GM12878 (cell line): ENCODE results near the gene AIG1. TPM values are rescaled to one million over a fixed set of nuclear protein-coding genes. Genes with fewer than 3 reads are reported as not detected.

Experiments used
- ATAC-seq: fragments of 200-7000 bp; cut with Tn5 transposase; 3 replicates; pipeline ENCODE4 v1.9.1; 2020; ENCODE audit warnings: mild to moderate bottlenecking, moderate library complexity
- BruUV-seq: library from RNA; stranded (reverse); fragments of 400-500 nt; replicated peaks from 2 replicates; lab custom pipeline; 2021; lab: Mats Ljungman, UMichigan
- CTCF ChIA-PET: fragments of 300-600 bp; sonication (Branson Sonifier 250); formaldehyde crosslinking; extraction: SDS; loops from one replicate; lab custom pipeline; 2021; ENCODE audit warnings: inconsistent platforms; lab: Yijun Ruan, JAX
- POLR2A ChIA-PET: fragments of 350-600 bp; formaldehyde crosslinking; extraction: SDS; loops from one replicate; lab custom pipeline; 2021; ENCODE audit warnings: inconsistent platforms; lab: Charles Lee
- RAD21 ChIA-PET: fragments of 300-600 bp; sonication (Branson Sonifier 250); formaldehyde crosslinking; loops from one replicate; lab custom pipeline; 2023; ENCODE audit warnings: antibody characterized with exemption; ENCODE audit not compliant: unreplicated experiment; lab: Charles Lee
- SMC1A ChIA-PET: fragments of 300-600 bp; sonication (Branson Sonifier 250); formaldehyde crosslinking; loops from one replicate; lab custom pipeline; 2023; ENCODE audit not compliant: unreplicated experiment, uncharacterized antibody; lab: Charles Lee
- DNase-seq: peaks from one replicate; pipeline ENCODE4 v3.0.0-alpha.2; 2011; ENCODE audit warnings: low read depth, low spot score
- FAIRE-seq: peaks from 3 replicates; lab custom pipeline; 2011; peaks lifted over from hg19 to GRCh38; lab: Jason Lieb, UNC
- H2AFZ ChIP-seq: 2 replicates; pipeline ENCODE4 v1.6.0; 2011; ENCODE audit warnings: low read depth, low read length, control low read depth; ENCODE audit not compliant: control insufficient read depth
- H3K27ac ChIP-seq: 2 replicates; pipeline ENCODE4 v1.5.1; 2011; ENCODE audit warnings: control low read depth; ENCODE audit not compliant: control insufficient read depth, insufficient read depth
- H3K27me3 ChIP-seq, 2 experiments: replicated peaks in 1 of 2; 2 replicates each; pipeline versions ENCODE4 v1.6.0 to v1.6.1; 2011; ENCODE audit warnings: low read length in 1 of 2; ENCODE audit not compliant: control insufficient read depth in 2 of 2, insufficient read depth in 2 of 2
- H3K36me3 ChIP-seq, 2 experiments: 2 replicates each; pipeline ENCODE4 v1.5.1; 2011; ENCODE audit warnings: low read length in 1 of 2; ENCODE audit not compliant: control insufficient read depth in 2 of 2, insufficient read depth in 2 of 2
- H3K4me1 ChIP-seq: 2 replicates; pipeline ENCODE4 v1.6.1; 2011; ENCODE audit warnings: mild to moderate bottlenecking, low read length, moderate library complexity, mixed read lengths; ENCODE audit not compliant: control insufficient read depth, insufficient read depth
- H3K4me2 ChIP-seq: 2 replicates; pipeline ENCODE4 v1.6.0; 2011; ENCODE audit warnings: control low read depth; ENCODE audit not compliant: control insufficient read depth, insufficient read depth
- H3K4me3 ChIP-seq: fragments of 200-600 bp; sonication (generic); 2 replicates; pipeline ENCODE4 v1.5.1; 2016
- H3K79me2 ChIP-seq: 2 replicates; pipeline ENCODE4 v1.6.0; 2011; ENCODE audit warnings: low read length; ENCODE audit not compliant: control insufficient read depth, insufficient read depth
- H3K9ac ChIP-seq: 2 replicates; pipeline ENCODE4 v1.8.0; 2011; ENCODE audit warnings: low read length, control low read depth, mixed read lengths; ENCODE audit not compliant: control insufficient read depth, insufficient read depth
- H3K9me3 ChIP-seq: replicated peaks from 3 replicates; pipeline ENCODE4 v1.5.1; 2011; ENCODE audit warnings: mild to moderate bottlenecking, low read length; ENCODE audit not compliant: control insufficient read depth, insufficient read depth
- H4K20me1 ChIP-seq: 2 replicates; pipeline ENCODE4 v1.6.0; 2011; ENCODE audit not compliant: control insufficient read depth, insufficient read depth
- BRCA1 ChIP-seq: IDR thresholded peaks from 2 replicates; pipeline ENCODE4 v1.6.1; 2011; ENCODE audit warnings: low read depth, low read length, improper control_type of control experiment
- GABPA ChIP-seq: IDR thresholded peaks from 2 replicates; pipeline ENCODE4 v1.6.1; 2014; ENCODE audit warnings: antibody characterized with exemption, low read depth, mild to moderate bottlenecking, inconsistent platforms
- IKZF1 ChIP-seq: fragments of 450-650 bp; conservative IDR thresholded peaks from 2 replicates; pipeline ENCODE4 v1.6.1; 2017; ENCODE audit warnings: antibody characterized with exemption, mild to moderate bottlenecking
- JUNB ChIP-seq: IDR thresholded peaks from 2 replicates; pipeline ENCODE4 v1.6.1; 2016; ENCODE audit warnings: antibody characterized with exemption, mild to moderate bottlenecking
- PKNOX1 ChIP-seq: fragments of 450-650 bp; IDR thresholded peaks from 2 replicates; pipeline ENCODE4 v1.6.1; 2016; ENCODE audit warnings: mild to moderate bottlenecking
- POLR2AphosphoS2 ChIP-seq: IDR thresholded peaks from 2 replicates; pipeline ENCODE4 v1.6.1; 2011; ENCODE audit warnings: low read depth, mild to moderate bottlenecking, low read length, improper control_type of control experiment, moderate library complexity
- RUNX3 ChIP-seq: IDR thresholded peaks from 2 replicates; pipeline ENCODE4 v1.6.1; 2012; ENCODE audit warnings: low read length, inconsistent platforms
- SMC3 ChIP-seq: IDR thresholded peaks from 2 replicates; pipeline ENCODE4 v1.6.1; 2011; ENCODE audit warnings: low read length, improper control_type of control experiment, borderline replicate concordance
- TAF1 ChIP-seq: IDR thresholded peaks from 2 replicates; pipeline ENCODE4 v1.6.1; 2011; ENCODE audit warnings: mild to moderate bottlenecking, low read depth, low read length, borderline replicate concordance
- USF1 ChIP-seq: IDR thresholded peaks from 2 replicates; pipeline ENCODE4 v1.6.1; 2011; ENCODE audit warnings: borderline replicate concordance, low read depth, mild to moderate bottlenecking, moderate library complexity, mixed read lengths, low read length; ENCODE audit not compliant: insufficient read depth; ENCODE audit errors: extremely low read length
- ZNF384 ChIP-seq: IDR thresholded peaks from 2 replicates; pipeline ENCODE4 v1.6.1; 2012; ENCODE audit warnings: low read depth, mild to moderate bottlenecking, low read length, improper control_type of control experiment, borderline replicate concordance
- WGBS: methylation state at CpG from one replicate; pipeline ENCODE4 v1.1.6; 2016; ENCODE audit warnings: low lambda C conversion rate; ENCODE audit not compliant: insufficient replicate concordance, insufficient coverage; ENCODE audit errors: missing lambda C conversion rate; 5-methylcytosine and 5-hydroxymethylcytosine counted together
- in situ Hi-C: fragments of 300-500 bp; cut with MboI; formaldehyde crosslinking; loops from 9 replicates; pipeline ENCODE4 v1.14.3; 2018; ENCODE audit warnings: mixed read lengths
- intact Hi-C: fragments of 100-400 bp; cut with micrococcal nuclease; formaldehyde crosslinking; loops from one replicate; pipeline ENCODE4 v1.14.2; 2022; ENCODE audit not compliant: unreplicated experiment
- polyA plus RNA-seq, 11 experiments: library from polyadenylated mRNA; depleted of rRNA in 4 of 11; unstranded in 6 of 11; stranded (reverse) in 5 of 11; fragments of >200 nt; fragmentation: Nextera tagmentation in 4 of 11; fragmentation: Illumina TruSeq in 1 of 11; extraction: Ambion mirVana in 4 of 11; extraction: Trizol in 1 of 11; gene quantifications; 1 replicate in 1 of 11; 2 replicates in 10 of 11; pipeline versions ENCODE4 v1.2.1 to v1.2.3, GENCODE V29; 2011 to 2016; ENCODE audit warnings: inconsistent platforms in 2 of 11, missing spikeins in 2 of 11, low read depth in 1 of 11
- total RNA-seq, 4 experiments: library from RNA; depleted of rRNA in 3 of 4; stranded (reverse); fragments of >200 nt in 3 of 4; fragmentation: Illumina TruSeq in 1 of 4; extraction: Trizol in 1 of 4; gene quantifications; 2 replicates each; pipeline versions ENCODE4 v1.2.1 to v1.2.3, GENCODE V29; 2013 to 2021
- TF ChIP-seq, protein P1 (sequence below): IDR thresholded peaks from 2 replicates; pipeline ENCODE4 v1.6.1; 2011; ENCODE audit warnings: low read depth, low read length, improper control_type of control experiment, borderline replicate concordance
- TF ChIP-seq, protein P2 (sequence below): IDR thresholded peaks from 2 replicates; pipeline ENCODE4 v1.6.1; 2011; ENCODE audit warnings: borderline replicate concordance, low read depth, mild to moderate bottlenecking, moderate library complexity, low read length; ENCODE audit not compliant: insufficient read depth, poor library complexity, severe bottlenecking

The AIG1 gene
- total and polyA plus RNA-seq, 10 of the 15 experiments (the other 5 are each of a cell fraction or from before 2014, with no cell fraction given), result 27.0 to 74.5 (median 36.4) TPM

GRCh38 chr6:143099647-143100046 lies 39.0 kb downstream of the AIG1 start:
- ATAC-seq (no peak), DNase-seq (no peak), FAIRE-seq (no peak)
- H2AFZ ChIP-seq, result no peak overlapping the region
- H4K20me1 ChIP-seq, result no peaks in the 10 kb centered on the region
- H3K27me3 ChIP-seq, result no peaks in the 10 kb centered on the region
- RAD21 ChIA-PET, result no interaction called here
- CTCF ChIA-PET, result interaction anchor here (1.5 kb wide), 1 partner anchor 9 kb away, joined by 5 read pairs; no protein-coding TSS in a partner anchor
- no peaks in the 10 kb centered on the region for H3K9me3 ChIP-seq
- peak; percentile 40; the same call in 1 of the 2 replicates for TF ChIP-seq PKNOX1
- TF ChIP-seq GABPA, result no peak
- in situ Hi-C loops, result no loop called here
- no peak overlapping the region for H3K4me2 ChIP-seq
- H3K4me1 ChIP-seq, result peaks cover 12% of the 10 kb centered on the region
- BruUV-seq, result no TSS peak
- 98% methylated on average over 2 of the region's 2 CpGs for WGBS
- POLR2A ChIA-PET, result no interaction called here
- no peaks in the 10 kb centered on the region for H3K79me2 ChIP-seq
- H3K36me3 ChIP-seq, result no peaks in the 10 kb centered on the region; a peak in 1 of 4 replicates
- H3K27ac ChIP-seq, result no peak overlapping the region
- no peak overlapping the region for H3K4me3 ChIP-seq
- no peak overlapping the region for H3K9ac ChIP-seq
- SMC1A ChIA-PET, result interaction anchor here (1.1 to 2.4 kb wide), 7 partner anchors 9 to 37 kb away, joined by 3 to 7 read pairs (median 3); no protein-coding TSS in a partner anchor
- intact Hi-C loops, result no loop called here

DNA sequence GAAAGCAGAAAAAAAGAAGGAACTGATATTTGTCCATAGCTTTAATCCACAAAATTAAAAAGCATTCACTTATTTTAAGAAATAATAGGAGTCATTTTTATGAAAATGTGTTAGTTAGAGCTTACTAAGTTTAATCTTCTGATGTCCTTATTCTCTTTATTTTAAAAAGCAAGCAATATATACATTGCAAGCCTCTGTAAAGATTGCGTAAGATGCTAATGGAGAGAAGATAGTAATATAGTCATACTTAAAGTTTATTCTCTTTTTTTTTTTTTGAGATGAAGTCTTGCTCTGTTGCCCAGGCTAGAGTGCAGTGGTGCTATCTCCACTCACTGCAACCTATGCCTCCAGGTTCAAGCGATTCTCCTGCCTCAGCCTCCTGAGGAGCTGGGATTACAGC lies 39.7 kb downstream of the AIG1 start:
- intact Hi-C loops, result no loop called here
- Histone ChIP-seq H4K20me1 (no peaks in the 10 kb centered on the region), H3K27me3 (no peaks in the 10 kb centered on the region), H3K4me1 (peaks cover 12% of the 10 kb centered on the region), H3K4me3 (no peak overlapping the region), H2AFZ (no peak overlapping the region), H3K4me2 (no peak overlapping the region), H3K27ac (no peak overlapping the region), H3K36me3 (no peaks in the 10 kb centered on the region; a peak in 1 of 4 replicates), H3K9ac (no peak overlapping the region), H3K9me3 (no peaks in the 10 kb centered on the region), H3K79me2 (no peaks in the 10 kb centered on the region)
- ChIA-PET SMC1A (interaction anchor here (1.5 to 2.4 kb wide), 3 partner anchors 14 to 25 kb away, joined by 3 to 4 read pairs (median 4); no protein-coding TSS in a partner anchor), POLR2A (interaction anchor here (0.6 kb wide), 1 partner anchor 327 kb away, joined by 3 read pairs; no protein-coding TSS in a partner anchor), RAD21 (no interaction called here), CTCF (no interaction called here)
- DNase-seq, result no peak
- no peak for FAIRE-seq
- WGBS, result 100% methylated on average over 2 of the region's 2 CpGs
- ATAC-seq, result no peak
- BruUV-seq, result no TSS peak
- in situ Hi-C loops, result no loop called here
- TF ChIP-seq, protein P1, sequence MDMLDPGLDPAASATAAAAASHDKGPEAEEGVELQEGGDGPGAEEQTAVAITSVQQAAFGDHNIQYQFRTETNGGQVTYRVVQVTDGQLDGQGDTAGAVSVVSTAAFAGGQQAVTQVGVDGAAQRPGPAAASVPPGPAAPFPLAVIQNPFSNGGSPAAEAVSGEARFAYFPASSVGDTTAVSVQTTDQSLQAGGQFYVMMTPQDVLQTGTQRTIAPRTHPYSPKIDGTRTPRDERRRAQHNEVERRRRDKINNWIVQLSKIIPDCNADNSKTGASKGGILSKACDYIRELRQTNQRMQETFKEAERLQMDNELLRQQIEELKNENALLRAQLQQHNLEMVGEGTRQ, result no peak
- TF ChIP-seq IKZF1, result no peak
- no peak for TF ChIP-seq RUNX3
- no peak for TF ChIP-seq POLR2AphosphoS2
- no peak for TF ChIP-seq TAF1
- TF ChIP-seq, protein P2, sequence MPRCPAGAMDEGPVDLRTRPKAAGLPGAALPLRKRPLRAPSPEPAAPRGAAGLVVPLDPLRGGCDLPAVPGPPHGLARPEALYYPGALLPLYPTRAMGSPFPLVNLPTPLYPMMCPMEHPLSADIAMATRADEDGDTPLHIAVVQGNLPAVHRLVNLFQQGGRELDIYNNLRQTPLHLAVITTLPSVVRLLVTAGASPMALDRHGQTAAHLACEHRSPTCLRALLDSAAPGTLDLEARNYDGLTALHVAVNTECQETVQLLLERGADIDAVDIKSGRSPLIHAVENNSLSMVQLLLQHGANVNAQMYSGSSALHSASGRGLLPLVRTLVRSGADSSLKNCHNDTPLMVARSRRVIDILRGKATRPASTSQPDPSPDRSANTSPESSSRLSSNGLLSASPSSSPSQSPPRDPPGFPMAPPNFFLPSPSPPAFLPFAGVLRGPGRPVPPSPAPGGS, result no peak
- TF ChIP-seq USF1, result no peak
- no peak for TF ChIP-seq BRCA1
- no peak for TF ChIP-seq JUNB
- TF ChIP-seq ZNF384, result no peak
- TF ChIP-seq SMC3, result no peak
